GM23338 (cell line): Measurements from ENCODE around the gene SYNGR4. TPM values are rescaled to one million over a fixed set of nuclear protein-coding genes. Genes with fewer than 3 reads are reported as not detected.

Experiments used
- ATAC-seq: fragments of 200-7000 bp; cut with Tn5 transposase; 3 replicates; pipeline ENCODE4 v1.9.1; 2020
- DNase-seq: peaks from one replicate; pipeline ENCODE4 v3.0.0-alpha.2; 2015; ENCODE audit warnings: low spot score
- H2AFZ ChIP-seq: fragments of 200-600 bp; sonication (generic); 2 replicates; pipeline ENCODE4 v1.8.0; 2016; ENCODE audit warnings: antibody characterized with exemption, mild to moderate bottlenecking, moderate library complexity
- H3F3A ChIP-seq: fragments of 200-600 bp; sonication (generic); replicated peaks from 2 replicates; pipeline ENCODE4 v1.8.0; 2017; ENCODE audit warnings: antibody characterized with exemption, mixed run types, low read depth
- H3K27ac ChIP-seq: fragments of 200-600 bp; sonication (generic); 2 replicates; pipeline ENCODE4 v1.6.1; 2016; ENCODE audit warnings: low read depth
- H3K27me3 ChIP-seq: fragments of 200-600 bp; sonication (generic); 2 replicates; pipeline ENCODE4 v1.8.0; 2016; ENCODE audit warnings: mild to moderate bottlenecking, mixed run types, moderate library complexity; ENCODE audit not compliant: insufficient read depth
- H3K36me3 ChIP-seq: fragments of 200-600 bp; sonication (generic); 2 replicates; pipeline ENCODE4 v1.8.0; 2016; ENCODE audit warnings: mild to moderate bottlenecking; ENCODE audit not compliant: insufficient read depth
- H3K4me1 ChIP-seq: fragments of 200-600 bp; sonication (generic); 2 replicates; pipeline ENCODE4 v1.8.0; 2016; ENCODE audit warnings: mild to moderate bottlenecking, moderate library complexity; ENCODE audit not compliant: insufficient read depth
- H3K4me2 ChIP-seq: fragments of 200-600 bp; sonication (generic); 2 replicates; pipeline ENCODE4 v1.7.1; 2017; ENCODE audit warnings: mixed run types
- H3K4me3 ChIP-seq: fragments of 200-600 bp; sonication (generic); 2 replicates; pipeline ENCODE4 v1.6.1; 2016; ENCODE audit warnings: mixed run types
- H3K79me2 ChIP-seq: fragments of 200-600 bp; sonication (generic); replicated peaks from 2 replicates; pipeline ENCODE4 v1.8.0; 2017; ENCODE audit warnings: mild to moderate bottlenecking; ENCODE audit not compliant: insufficient read depth
- H3K9me2 ChIP-seq: fragments of 200-600 bp; sonication (generic); 2 replicates; pipeline ENCODE4 v1.8.0; 2017; ENCODE audit not compliant: insufficient read depth
- H4K20me1 ChIP-seq: fragments of 200-600 bp; sonication (generic); replicated peaks from 2 replicates; pipeline ENCODE4 v1.8.0; 2017; ENCODE audit warnings: mild to moderate bottlenecking; ENCODE audit not compliant: insufficient read depth
- H3K27ac Mint-ChIP-seq: 2 replicates; pipeline ENCODE4 v1.8.0; 2020; ENCODE audit warnings: inconsistent platforms, mild to moderate bottlenecking, moderate library complexity, mixed read lengths
- H3K27me3 Mint-ChIP-seq: 3 replicates; pipeline ENCODE4 v1.8.0; 2022; ENCODE audit warnings: low read depth, mild to moderate bottlenecking, moderate library complexity, mixed read lengths, inconsistent platforms; ENCODE audit not compliant: insufficient read depth, poor library complexity
- H3K36me3 Mint-ChIP-seq: 3 replicates; pipeline ENCODE4 v1.8.0; 2021; ENCODE audit warnings: low read depth, mild to moderate bottlenecking, inconsistent platforms, moderate library complexity, mixed read lengths
- H3K4me1 Mint-ChIP-seq: 3 replicates; pipeline ENCODE4 v1.8.0; 2020; ENCODE audit warnings: mild to moderate bottlenecking, inconsistent platforms, mixed read lengths
- H3K4me3 Mint-ChIP-seq: 3 replicates; pipeline ENCODE4 v1.8.0; 2021; ENCODE audit warnings: moderate library complexity, mild to moderate bottlenecking, inconsistent platforms, mixed read lengths
- H3K9me3 Mint-ChIP-seq: 3 replicates; pipeline ENCODE4 v1.8.0; 2020; ENCODE audit warnings: moderate library complexity, mild to moderate bottlenecking, inconsistent platforms, mixed read lengths
- CREB1 ChIP-seq: fragments of 250-450 bp; sonication (Bioruptor Pico); IDR thresholded peaks from 2 replicates; pipeline ENCODE4 v1.5.0; 2020; ENCODE audit warnings: low read depth, mild to moderate bottlenecking, moderate library complexity
- CTCF ChIP-seq, 2 experiments: fragments of 200-600 bp in 1 of 2; sonication (generic) in 1 of 2; conservative IDR thresholded peaks; 2 replicates each; pipeline versions ENCODE4 v1.5.1 to v1.6.1; 2016 to 2017; ENCODE audit warnings: antibody characterized with exemption in 2 of 2, low read depth in 2 of 2, mild to moderate bottlenecking in 2 of 2, moderate library complexity in 1 of 2
- EZH2 ChIP-seq: fragments of 200-600 bp; sonication (generic); IDR thresholded peaks from one replicate; pipeline ENCODE4 v1.8.0; 2017; ENCODE audit warnings: antibody characterized with exemption, mild to moderate bottlenecking, low read depth; ENCODE audit not compliant: unreplicated experiment
- POLR2AphosphoS5 ChIP-seq: IDR thresholded peaks from 2 replicates; pipeline ENCODE4 v1.6.1; 2016; ENCODE audit warnings: antibody characterized with exemption, low read depth
- polyA plus RNA-seq: library from polyadenylated mRNA; unstranded; fragments of >200 nt; fragmentation: Nextera tagmentation; extraction: Ambion mirVana; gene quantifications from 2 replicates; pipeline ENCODE4 v1.2.1, GENCODE V29; 2016
- total RNA-seq: library from RNA; depleted of rRNA; stranded (reverse); fragments of >200 nt; shearing (Covaris generic); gene quantifications from 2 replicates; pipeline ENCODE4 v1.2.3, GENCODE V29; 2014

Gene SYNGR4
- total and polyA plus RNA-seq, 2 experiments from 2014 or later: not detected

- H2AFZ ChIP-seq: no peak overlapping the region
- no peaks in the 10 kb centered on the region for H3K27me3 ChIP-seq
- peaks cover 10% of the 10 kb centered on the region for H3K9me3 Mint-ChIP-seq
- no peaks in the 10 kb centered on the region for H4K20me1 ChIP-seq
- peak overlapping the region; percentile 65; the same call in 1 of the 2 replicates for H3K27ac ChIP-seq
- H3K4me3 ChIP-seq: peak overlapping the region; percentile 78
- peaks cover 23% of the 10 kb centered on the region for H3K4me1 Mint-ChIP-seq
- H3K27me3 Mint-ChIP-seq: peaks cover 32% of the 10 kb centered on the region
- no peaks in the 10 kb centered on the region for H3K79me2 ChIP-seq
- peak overlapping the region; percentile 86 for H3K4me2 ChIP-seq
- ATAC-seq: peak; percentile 62
- H3K9me2 ChIP-seq: no peaks in the 10 kb centered on the region
- peak; percentile 98 for DNase-seq
- TF ChIP-seq CREB1 (CRISPR knock-in tag) (no peak), POLR2AphosphoS5 (peak; percentile 63)
- H3K36me3 Mint-ChIP-seq: peaks cover 8% of the 10 kb centered on the region
- peaks cover 13% of the 10 kb centered on the region; the same call in 1 of the 2 replicates for H3F3A ChIP-seq
- peaks cover 13% of the 10 kb centered on the region for H3K4me1 ChIP-seq
- H3K36me3 ChIP-seq: no peaks in the 10 kb centered on the region
- peak overlapping the region; percentile 77 for H3K4me3 Mint-ChIP-seq
- peak overlapping the region; percentile 70 for H3K27ac Mint-ChIP-seq
Measured at GRCh38 chr19:48332662-48333466, 31.3 kb upstream of the SYNGR4 start.

- Histone ChIP-seq H3K4me2 (peak overlapping the region; percentile 86), H3K27ac (peak overlapping the region; percentile 65; the same call in 1 of the 2 replicates), H3K36me3 (no peaks in the 10 kb centered on the region), H2AFZ (peak overlapping the region; percentile 100), H4K20me1 (no peaks in the 10 kb centered on the region), H3K4me1 (peaks cover 13% of the 10 kb centered on the region), H3K27me3 (no peaks in the 10 kb centered on the region), H3K4me3 (peak overlapping the region; percentile 78), H3K79me2 (no peaks in the 10 kb centered on the region), H3K9me2 (no peaks in the 10 kb centered on the region), H3F3A (peaks cover 13% of the 10 kb centered on the region; the same call in 1 of the 2 replicates)
- peaks cover 23% of the 10 kb centered on the region for H3K4me1 Mint-ChIP-seq
- peaks cover 5% of the 10 kb centered on the region for H3K36me3 Mint-ChIP-seq
- peaks cover 6% of the 10 kb centered on the region; the same call in 2 of the 3 replicates for H3K9me3 Mint-ChIP-seq
- peak overlapping the region; percentile 77 for H3K4me3 Mint-ChIP-seq
- TF ChIP-seq CTCF (conservative IDR thresholded peaks at IDR 0.05; ENCODE audit: low read depth in 2 of 2) (peak; percentile 64 to 92), POLR2AphosphoS5 (peak; percentile 63), EZH2 (no peak), CREB1 (CRISPR knock-in tag) (peak; percentile 34; the same call in 1 of the 2 replicates)
- peak; percentile 95 for DNase-seq
- H3K27me3 Mint-ChIP-seq: peaks cover 36% of the 10 kb centered on the region
- peak; percentile 78 for ATAC-seq
- H3K27ac Mint-ChIP-seq: peak overlapping the region; percentile 49; the same call in 1 of the 2 replicates
Measured at GRCh38 chr19:48333467-48334384, 30.4 kb upstream of the SYNGR4 start.
